ENCODE results near the gene KIF14. TPM values are rescaled to one million over a fixed set of nuclear protein-coding genes. Genes with fewer than 3 reads are reported as not detected.

KIF14 gene
- total and polyA plus RNA-seq, 2 of the 4 experiments (the other 2 are of a cell fraction): 2.3 to 4.7 TPM

DNA sequence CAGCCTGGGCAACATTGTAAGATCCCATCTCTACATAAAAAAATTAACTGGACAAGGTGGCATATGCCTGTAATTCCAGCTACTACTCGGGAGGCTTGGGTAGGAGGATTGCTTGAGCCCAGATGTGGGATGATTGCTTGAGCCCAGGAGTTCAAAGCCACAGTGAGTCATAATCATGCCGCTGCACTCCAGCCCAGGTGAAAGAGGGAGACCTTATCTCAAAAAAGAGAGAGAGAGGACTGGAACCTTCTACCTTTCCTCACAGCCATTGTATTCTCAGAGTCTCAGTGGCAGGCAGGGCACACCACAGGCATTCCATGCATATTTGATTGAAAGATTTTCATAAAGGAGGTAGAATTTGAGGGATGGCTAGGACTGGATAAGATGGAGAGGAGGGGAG is 78.4 kb downstream of the KIF14 start:
- DNase-seq (no peak), ATAC-seq (ENCODE audit: low read depth) (no peak)
- no peaks in the 10 kb centered on the region for H4K20me1 ChIP-seq (ENCODE audit: insufficient read depth, low read length)
- no peaks in the 10 kb centered on the region for H3K4me1 ChIP-seq (ENCODE audit: control insufficient read depth, insufficient read depth, low read length)
- no CpG with 5 or more reads among the region's 2 CpGs for WGBS, 2 experiments (ENCODE audit: extremely low coverage in 2 of 2, insufficient read length in 1 of 2)
- no peak overlapping the region for H3K27ac ChIP-seq (ENCODE audit: insufficient read depth, low read length)
- no peak overlapping the region for H3K4me2 ChIP-seq (ENCODE audit: low read depth, low read length)
- H2BK15ac ChIP-seq (ENCODE audit: low read depth, low read length): no peak overlapping the region
- no peak overlapping the region for H2BK20ac ChIP-seq (ENCODE audit: low read depth, low read length)
- no peak overlapping the region for H3K23ac ChIP-seq (ENCODE audit: low read depth, low read length)
- TF ChIP-seq SMC3 (IDR thresholded peaks at IDR 0.05; ENCODE audit: low read depth, low read length) (no peak), BHLHE40 (IDR thresholded peaks at IDR 0.05; ENCODE audit: low read depth, low read length) (no peak)
- H3K9me1 ChIP-seq (ENCODE audit: insufficient read depth, low read length): no peaks in the 10 kb centered on the region
- no peak overlapping the region for H2AK9ac ChIP-seq (replicated peaks; ENCODE audit: low read depth, low read length, poor library complexity)
- H3K36me3 ChIP-seq (ENCODE audit: control insufficient read depth, insufficient read depth, low read length): no peaks in the 10 kb centered on the region
- H3K4me3 ChIP-seq (ENCODE audit: insufficient read depth, low read depth, low read length): no peak overlapping the region
- no peak overlapping the region for H4K8ac ChIP-seq (ENCODE audit: low read depth in 2 of 2, low read length in 2 of 2)
- H3K4ac ChIP-seq (ENCODE audit: low read depth, low read length): no peak overlapping the region
- POLR2A ChIA-PET (ENCODE audit: unreplicated experiment): no interaction called here
- H2AFZ ChIP-seq (replicated peaks; ENCODE audit: low read length, poor library complexity): no peak overlapping the region
- H4K5ac ChIP-seq (ENCODE audit: low read depth, low read length): no peak overlapping the region
- no peak overlapping the region for H2BK5ac ChIP-seq (ENCODE audit: low read depth, low read length, poor library complexity, severe bottlenecking)
- no peak overlapping the region for H2AK5ac ChIP-seq (ENCODE audit: low read depth, low read length)
- H3K27me3 ChIP-seq (ENCODE audit: control insufficient read depth, insufficient read depth, low read length): no peaks in the 10 kb centered on the region
- H3K18ac ChIP-seq (ENCODE audit: low read depth, low read length): no peak overlapping the region
- H2BK120ac ChIP-seq (ENCODE audit: low read depth, low read length): no peak overlapping the region
- BruUV-seq (replicated peaks): no TSS peak
- intact Hi-C loops (cut with micrococcal nuclease): no loop called here
- dilution Hi-C loops (cut with HindIII; ENCODE audit: low sequenced_read_pairs, unreplicated experiment): no loop called here
- H4K91ac ChIP-seq (ENCODE audit: insufficient read depth, low read depth, low read length): no peak overlapping the region
- H3K79me1 ChIP-seq (ENCODE audit: low read depth in 1 of 2, low read length in 2 of 2): no peaks in the 10 kb centered on the region
- H3K14ac ChIP-seq (replicated peaks; ENCODE audit: low read depth, low read length): no peak overlapping the region
- no peaks in the 10 kb centered on the region for H3K9me3 ChIP-seq (ENCODE audit: control insufficient read depth, insufficient read depth, low read length)
- in situ Hi-C loops (cut with MboI; ENCODE audit: low sequenced_read_pairs): no loop called here
- no peak overlapping the region for H3K9ac ChIP-seq (ENCODE audit: low read depth, low read length)
- CTCF ChIA-PET: no interaction called here
- H3K56ac ChIP-seq (ENCODE audit: extremely low read depth, insufficient read depth, low read length): no peak overlapping the region

Measured in IMR-90 (cell line).